ENCODE data around the gene OR5H15. TPM values are rescaled to one million over a fixed set of nuclear protein-coding genes. Genes with fewer than 3 reads are reported as not detected.
"Not testable (repeated sequence)": the region's sequence is repeated elsewhere in the genome, so short reads cannot be mapped to it uniquely, and the experiment has no call there.

Gene OR5H15
- polyA plus RNA-seq, 1 donor from 2014 or later = not detected

- Histone ChIP-seq H3K27me3 (ENCODE audit: insufficient read depth, low read depth, low read length) (no peaks in the 10 kb centered on the region), H3K36me3 (ENCODE audit: insufficient read depth, low read length) (no peaks in the 10 kb centered on the region), H3K79me2 (replicated peaks; ENCODE audit: insufficient read depth, low read length) (no peaks in the 10 kb centered on the region), H3K4me3 (ENCODE audit: low read length) (no peak within 1 kb of the TSS), H3K4me2 (ENCODE audit: low read length) (no peak within 1 kb of the TSS), H3K27ac (ENCODE audit: low read length) (no peak within 1 kb of the TSS), H2AFZ (ENCODE audit: low read depth, low read length) (no peak within 1 kb of the TSS), H3K9ac (ENCODE audit: low read length) (no peak within 1 kb of the TSS), H3F3A (ENCODE audit: insufficient read depth, low read length, poor library complexity, severe bottlenecking) (no peaks in the 10 kb centered on the region), H3K9me3 (ENCODE audit: low read length) (no peaks in the 10 kb centered on the region), H4K20me1 (ENCODE audit: insufficient read depth) (no peaks in the 10 kb centered on the region), H3K9me2 (ENCODE audit: insufficient read depth, low read length) (no peaks in the 10 kb centered on the region)
- TF ChIP-seq EP300 (conservative IDR thresholded peaks at IDR 0.05; ENCODE audit: poor library complexity, severe bottlenecking) = no peak
- TF ChIP-seq RAD21 (conservative IDR thresholded peaks at IDR 0.05) = no peak
- no peak for TF ChIP-seq POLR2AphosphoS5 (IDR thresholded peaks at IDR 0.05)
- no peak for TF ChIP-seq MXI1 (conservative IDR thresholded peaks at IDR 0.05; ENCODE audit: poor library complexity, severe bottlenecking)
- TF ChIP-seq TAF1 (IDR thresholded peaks at IDR 0.05; ENCODE audit: low read depth) = no peak
- no peak for TF ChIP-seq EZH2 (IDR thresholded peaks at IDR 0.05; ENCODE audit: borderline replicate concordance, insufficient read depth, low read length, poor library complexity, severe bottlenecking)
- TF ChIP-seq, protein P1, sequence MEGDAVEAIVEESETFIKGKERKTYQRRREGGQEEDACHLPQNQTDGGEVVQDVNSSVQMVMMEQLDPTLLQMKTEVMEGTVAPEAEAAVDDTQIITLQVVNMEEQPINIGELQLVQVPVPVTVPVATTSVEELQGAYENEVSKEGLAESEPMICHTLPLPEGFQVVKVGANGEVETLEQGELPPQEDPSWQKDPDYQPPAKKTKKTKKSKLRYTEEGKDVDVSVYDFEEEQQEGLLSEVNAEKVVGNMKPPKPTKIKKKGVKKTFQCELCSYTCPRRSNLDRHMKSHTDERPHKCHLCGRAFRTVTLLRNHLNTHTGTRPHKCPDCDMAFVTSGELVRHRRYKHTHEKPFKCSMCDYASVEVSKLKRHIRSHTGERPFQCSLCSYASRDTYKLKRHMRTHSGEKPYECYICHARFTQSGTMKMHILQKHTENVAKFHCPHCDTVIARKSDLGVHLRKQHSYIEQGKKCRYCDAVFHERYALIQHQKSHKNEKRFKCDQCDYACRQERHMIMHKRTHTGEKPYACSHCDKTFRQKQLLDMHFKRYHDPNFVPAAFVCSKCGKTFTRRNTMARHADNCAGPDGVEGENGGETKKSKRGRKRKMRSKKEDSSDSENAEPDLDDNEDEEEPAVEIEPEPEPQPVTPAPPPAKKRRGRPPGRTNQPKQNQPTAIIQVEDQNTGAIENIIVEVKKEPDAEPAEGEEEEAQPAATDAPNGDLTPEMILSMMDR (IDR thresholded peaks at IDR 0.05; ENCODE audit: poor library complexity, severe bottlenecking) = no peak
- no peak for TF ChIP-seq REST (IDR thresholded peaks at IDR 0.05; ENCODE audit: borderline replicate concordance)
- TF ChIP-seq SMC3 (conservative IDR thresholded peaks at IDR 0.05; ENCODE audit: poor library complexity) = no peak
Observed at GRCh38 chr3:98147179-98147578, 19.3 kb upstream of the OR5H15 start, which contains the start of gene OR5H14. TSS of gene OR5H14 (plus strand) at chr3:98147479. CDS start at chr3:98149386, 1,907 bp downstream.

GRCh38 chr3:98148751-98149150, 17.7 kb upstream of the OR5H15 start:
- Histone ChIP-seq H4K20me1 (ENCODE audit: insufficient read depth) (no peaks in the 10 kb centered on the region), H3K27ac (ENCODE audit: low read length) (no peak overlapping the region), H3K9ac (ENCODE audit: low read length) (no peak overlapping the region), H3K27me3 (ENCODE audit: insufficient read depth, low read depth, low read length) (no peaks in the 10 kb centered on the region), H3K4me3 (ENCODE audit: low read length) (no peak overlapping the region), H3K4me2 (ENCODE audit: low read length) (no peak overlapping the region), H3K36me3 (ENCODE audit: insufficient read depth, low read length) (no peaks in the 10 kb centered on the region), H3F3A (ENCODE audit: insufficient read depth, low read length, poor library complexity, severe bottlenecking) (no peaks in the 10 kb centered on the region), H2AFZ (ENCODE audit: low read depth, low read length) (no peak overlapping the region), H3K9me2 (ENCODE audit: insufficient read depth, low read length) (no peaks in the 10 kb centered on the region), H3K9me3 (ENCODE audit: low read length) (no peaks in the 10 kb centered on the region), H3K79me2 (replicated peaks; ENCODE audit: insufficient read depth, low read length) (no peaks in the 10 kb centered on the region)
- TF ChIP-seq EZH2 (IDR thresholded peaks at IDR 0.05; ENCODE audit: borderline replicate concordance, insufficient read depth, low read length, poor library complexity, severe bottlenecking) = no peak
- TF ChIP-seq, protein P1 (IDR thresholded peaks at IDR 0.05; ENCODE audit: poor library complexity, severe bottlenecking) = no peak
- no peak for TF ChIP-seq POLR2AphosphoS5 (IDR thresholded peaks at IDR 0.05)
- TF ChIP-seq EP300 (conservative IDR thresholded peaks at IDR 0.05; ENCODE audit: poor library complexity, severe bottlenecking) = no peak
- TF ChIP-seq MXI1 (conservative IDR thresholded peaks at IDR 0.05; ENCODE audit: poor library complexity, severe bottlenecking) = no peak
- no peak for TF ChIP-seq REST (IDR thresholded peaks at IDR 0.05; ENCODE audit: borderline replicate concordance)
- no peak for TF ChIP-seq RAD21 (conservative IDR thresholded peaks at IDR 0.05)
- no peak for TF ChIP-seq TAF1 (IDR thresholded peaks at IDR 0.05; ENCODE audit: low read depth)

DNA sequence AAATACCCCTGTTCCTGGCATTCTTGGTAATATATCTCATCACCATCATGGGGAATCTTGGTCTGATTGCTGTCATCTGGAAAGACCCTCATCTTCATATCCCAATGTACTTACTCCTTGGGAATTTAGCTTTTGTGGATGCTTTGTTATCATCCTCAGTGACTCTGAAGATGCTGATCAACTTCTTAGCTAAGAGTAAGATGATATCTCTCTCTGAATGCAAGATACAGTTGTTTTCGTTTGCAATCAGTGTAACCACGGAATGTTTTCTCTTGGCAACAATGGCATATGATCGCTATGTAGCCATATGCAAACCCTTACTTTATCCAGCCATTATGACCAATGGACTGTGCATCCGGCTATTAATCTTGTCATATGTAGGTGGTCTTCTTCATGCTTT, 17.0 kb upstream of the OR5H15 start:
- not testable (repeated sequence) for H3K9ac ChIP-seq (ENCODE audit: low read length); H3K27ac ChIP-seq (ENCODE audit: low read length); H3F3A ChIP-seq (ENCODE audit: insufficient read depth, low read length, poor library complexity, severe bottlenecking); H3K27me3 ChIP-seq (ENCODE audit: insufficient read depth, low read depth, low read length); H3K9me3 ChIP-seq (ENCODE audit: low read length); H3K79me2 ChIP-seq (replicated peaks; ENCODE audit: insufficient read depth, low read length); H3K4me2 ChIP-seq (ENCODE audit: low read length); H2AFZ ChIP-seq (ENCODE audit: low read depth, low read length); H4K20me1 ChIP-seq (ENCODE audit: insufficient read depth); H3K9me2 ChIP-seq (ENCODE audit: insufficient read depth, low read length); H3K4me3 ChIP-seq (ENCODE audit: low read length); H3K36me3 ChIP-seq (ENCODE audit: insufficient read depth, low read length)
